ENCODE data around the gene CENPL.

CENPL gene

GRCh38 chr1:173758110-173758509 is 66.6 kb downstream of the CENPL start:
- DNase-seq (ENCODE audit: low read depth): no peak

- DNase-seq (ENCODE audit: low read depth): no peak
These were observed 67.0 kb downstream of the CENPL start for GRCh38 chr1:173757666-173758065.

- DNase-seq (ENCODE audit: low read depth): no peak
These were observed 70.9 kb downstream of the CENPL start for GRCh38 chr1:173753830-173754229.

Data from activated T-helper 9 cell treated with anti-CD3 and anti-CD28 coated beads, Interleukin-2, amount 50 U/mL, for 16 hours (primary cell).